Upper lobe of left lung (tissue), 4 donors: ENCODE data around the gene ABCB11.

ENCODE experiments used
- EP300 ChIP-seq, 4 donors: sonication (generic); formaldehyde crosslinking; IDR thresholded peaks; one replicate each; pipeline ENCODE4 v1.5.1; 2017; ENCODE audit warnings: antibody characterized with exemption in 4 of 4, control low read depth in 2 of 4
- POLR2A ChIP-seq, 4 donors: fragments of 450-650 bp; IDR thresholded peaks; one replicate each; pipeline ENCODE4 v1.5.1; 2016 to 2017; ENCODE audit warnings: antibody characterized with exemption in 4 of 4, mild to moderate bottlenecking in 2 of 4
- POLR2AphosphoS5 ChIP-seq, 2 donors: sonication (generic); formaldehyde crosslinking; IDR thresholded peaks; one replicate each; pipeline ENCODE4 v1.5.1; 2017; ENCODE audit warnings: antibody characterized with exemption in 2 of 2
- TF ChIP-seq, protein P1 (sequence below), 6 experiments: fragments of 450-650 bp in 4 of 6; fragments of 200-600 bp in 2 of 6; sonication (generic) in 2 of 6; IDR thresholded peaks; one replicate each; pipeline ENCODE4 v1.5.1; 2016 to 2019; ENCODE audit warnings: antibody characterized with exemption in 6 of 6

DNA sequence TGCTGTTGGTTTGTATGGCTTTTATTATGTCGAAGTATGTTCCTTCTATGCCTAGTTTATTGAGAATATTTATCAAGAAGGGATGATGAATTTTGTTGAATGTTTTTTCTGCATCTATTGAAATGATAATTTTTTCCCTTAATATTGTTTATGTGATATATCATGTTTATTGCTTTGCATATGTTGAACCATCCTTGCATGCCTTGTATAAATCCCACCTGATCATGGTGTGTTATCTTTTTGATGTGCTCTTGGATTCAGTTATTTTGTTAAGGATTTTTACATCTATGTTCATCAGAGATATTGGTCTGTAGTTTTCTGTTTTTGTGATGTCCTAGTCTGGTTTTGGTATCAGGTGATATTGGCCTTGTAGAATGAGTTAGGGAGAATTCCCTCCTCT lies 79.3 kb downstream of the ABCB11 start:
- TF ChIP-seq POLR2AphosphoS5 (IDR thresholded peaks at IDR 0.05) (no peak), POLR2A (IDR thresholded peaks at IDR 0.05) (no peak), EP300 (IDR thresholded peaks at IDR 0.05) (no peak)
- TF ChIP-seq, protein P1, sequence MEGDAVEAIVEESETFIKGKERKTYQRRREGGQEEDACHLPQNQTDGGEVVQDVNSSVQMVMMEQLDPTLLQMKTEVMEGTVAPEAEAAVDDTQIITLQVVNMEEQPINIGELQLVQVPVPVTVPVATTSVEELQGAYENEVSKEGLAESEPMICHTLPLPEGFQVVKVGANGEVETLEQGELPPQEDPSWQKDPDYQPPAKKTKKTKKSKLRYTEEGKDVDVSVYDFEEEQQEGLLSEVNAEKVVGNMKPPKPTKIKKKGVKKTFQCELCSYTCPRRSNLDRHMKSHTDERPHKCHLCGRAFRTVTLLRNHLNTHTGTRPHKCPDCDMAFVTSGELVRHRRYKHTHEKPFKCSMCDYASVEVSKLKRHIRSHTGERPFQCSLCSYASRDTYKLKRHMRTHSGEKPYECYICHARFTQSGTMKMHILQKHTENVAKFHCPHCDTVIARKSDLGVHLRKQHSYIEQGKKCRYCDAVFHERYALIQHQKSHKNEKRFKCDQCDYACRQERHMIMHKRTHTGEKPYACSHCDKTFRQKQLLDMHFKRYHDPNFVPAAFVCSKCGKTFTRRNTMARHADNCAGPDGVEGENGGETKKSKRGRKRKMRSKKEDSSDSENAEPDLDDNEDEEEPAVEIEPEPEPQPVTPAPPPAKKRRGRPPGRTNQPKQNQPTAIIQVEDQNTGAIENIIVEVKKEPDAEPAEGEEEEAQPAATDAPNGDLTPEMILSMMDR (IDR thresholded peaks at IDR 0.05): no peak
